Measurements from ENCODE around the gene ARRB1.

- no peak for TF ChIP-seq CTCF (IDR thresholded peaks at IDR 0.05; ENCODE audit: low read depth, low read length, missing input control)
- no peak for TF ChIP-seq GABPA (IDR thresholded peaks at IDR 0.05 in 1 of 2, conservative IDR thresholded peaks at IDR 0.05 in 1 of 2)
Observed at GRCh38 chr11:75308986-75309385, 42.5 kb downstream of the ARRB1 start.
